ENCODE data around the gene DLG5.

The DLG5 gene

DNA sequence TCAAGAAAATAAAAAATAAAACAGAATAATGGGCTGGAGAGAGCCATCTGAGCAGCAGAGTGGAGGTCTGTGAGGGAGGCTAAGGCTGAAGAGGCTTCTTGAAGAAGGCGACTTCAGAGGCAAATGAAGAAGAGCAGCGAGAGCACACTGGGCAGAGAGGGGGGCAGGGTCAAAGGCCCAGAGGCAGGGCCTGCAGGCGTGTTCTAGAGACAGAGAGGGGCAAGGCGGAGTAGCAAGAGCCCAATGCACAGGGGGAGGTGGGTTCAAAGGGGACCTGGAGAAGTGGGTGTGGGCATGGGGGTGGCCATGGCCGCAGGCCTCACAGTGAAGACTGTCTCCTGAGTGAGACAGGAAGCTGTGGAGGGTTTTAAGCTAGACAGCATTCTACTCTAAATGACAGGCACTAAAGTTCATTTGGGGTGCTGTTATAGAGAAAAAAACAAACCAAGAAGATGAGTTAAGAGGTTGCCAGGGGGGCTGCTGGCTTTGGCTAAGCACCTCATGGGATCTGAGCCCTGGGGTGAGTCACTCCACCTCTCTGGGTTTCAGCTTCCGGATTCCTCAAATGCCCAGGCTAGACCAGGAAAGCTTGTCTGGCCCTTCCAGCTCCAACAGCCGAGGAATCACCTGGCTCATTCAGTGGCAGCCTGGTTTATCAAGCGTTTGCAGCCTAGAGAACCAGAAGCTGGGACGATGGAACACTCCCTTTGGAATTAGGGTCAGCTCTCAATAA is 81.7 kb downstream of the DLG5 start:
- in situ Hi-C loops (cut with MboI; ENCODE audit: low sequenced_read_pairs), result no loop called here

DNA sequence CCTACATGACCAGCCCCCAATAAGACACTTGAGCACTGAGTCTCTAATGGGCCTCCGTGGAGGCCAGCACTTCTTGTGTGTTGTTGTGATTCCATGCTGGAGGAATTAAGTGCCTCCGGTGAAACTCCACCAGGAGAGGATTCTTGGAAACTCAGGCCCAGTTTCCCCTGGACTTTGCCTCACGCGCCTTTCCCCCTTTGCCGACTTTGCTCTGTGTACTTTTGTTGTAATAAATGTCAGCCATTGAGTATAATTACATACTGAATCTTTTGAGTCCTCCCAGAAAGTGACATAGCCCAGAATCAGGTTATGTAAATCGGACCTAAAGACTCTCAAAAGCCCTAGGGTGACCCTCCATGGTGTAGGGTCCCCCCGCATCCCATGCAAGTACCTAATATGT is 82.4 kb downstream of the DLG5 start:
- in situ Hi-C loops (cut with MboI; ENCODE audit: low sequenced_read_pairs), result no loop called here

DNA sequence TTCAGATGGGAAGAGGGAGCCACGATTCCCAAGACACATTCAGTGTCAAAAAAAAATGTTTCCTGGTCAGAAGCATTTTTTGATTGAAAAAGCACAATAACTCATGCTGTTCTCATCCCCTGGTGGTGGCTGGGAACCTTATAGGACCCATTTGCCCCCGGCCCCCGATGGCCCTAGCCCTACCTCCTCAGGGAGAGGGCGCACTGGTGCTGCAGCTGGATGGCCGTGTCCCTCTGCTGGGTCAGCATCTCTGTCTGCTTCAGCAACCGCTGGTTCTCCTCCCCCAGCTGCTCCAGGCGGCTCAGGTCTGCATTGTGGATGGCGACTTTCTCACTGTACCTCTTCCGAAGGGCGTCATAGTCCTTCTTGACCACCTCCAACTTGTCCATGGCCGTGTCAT is 83.3 kb downstream of the DLG5 start:
- in situ Hi-C loops (cut with MboI; ENCODE audit: low sequenced_read_pairs), result no loop called here

DNA sequence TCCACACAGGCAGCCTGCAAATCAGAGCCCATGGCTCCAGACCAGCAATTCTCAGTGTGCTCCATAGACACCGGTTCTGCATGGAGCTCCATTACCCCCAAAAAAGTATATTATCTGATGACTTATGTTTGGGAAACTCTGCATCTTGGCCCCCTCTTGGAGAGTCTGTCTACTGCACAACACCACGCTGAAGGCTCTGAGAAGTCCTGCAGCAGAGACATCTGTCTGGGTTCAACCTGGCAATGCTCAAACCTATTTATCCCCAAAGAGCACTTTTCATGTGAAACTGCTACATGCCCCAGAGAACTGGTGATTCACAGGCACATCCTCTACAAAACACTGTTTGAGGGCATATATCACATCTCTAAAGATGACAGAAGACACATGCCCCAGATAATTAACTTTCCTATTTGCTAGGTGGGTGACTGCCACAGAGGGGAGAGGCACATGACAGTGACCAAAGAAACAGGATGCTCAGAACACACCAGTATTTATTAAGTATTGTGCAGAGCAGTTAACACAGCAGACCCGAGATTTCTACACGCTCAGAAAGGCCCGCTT is 83.8 kb downstream of the DLG5 start:
- in situ Hi-C loops (cut with MboI; ENCODE audit: low sequenced_read_pairs), result no loop called here

DNA sequence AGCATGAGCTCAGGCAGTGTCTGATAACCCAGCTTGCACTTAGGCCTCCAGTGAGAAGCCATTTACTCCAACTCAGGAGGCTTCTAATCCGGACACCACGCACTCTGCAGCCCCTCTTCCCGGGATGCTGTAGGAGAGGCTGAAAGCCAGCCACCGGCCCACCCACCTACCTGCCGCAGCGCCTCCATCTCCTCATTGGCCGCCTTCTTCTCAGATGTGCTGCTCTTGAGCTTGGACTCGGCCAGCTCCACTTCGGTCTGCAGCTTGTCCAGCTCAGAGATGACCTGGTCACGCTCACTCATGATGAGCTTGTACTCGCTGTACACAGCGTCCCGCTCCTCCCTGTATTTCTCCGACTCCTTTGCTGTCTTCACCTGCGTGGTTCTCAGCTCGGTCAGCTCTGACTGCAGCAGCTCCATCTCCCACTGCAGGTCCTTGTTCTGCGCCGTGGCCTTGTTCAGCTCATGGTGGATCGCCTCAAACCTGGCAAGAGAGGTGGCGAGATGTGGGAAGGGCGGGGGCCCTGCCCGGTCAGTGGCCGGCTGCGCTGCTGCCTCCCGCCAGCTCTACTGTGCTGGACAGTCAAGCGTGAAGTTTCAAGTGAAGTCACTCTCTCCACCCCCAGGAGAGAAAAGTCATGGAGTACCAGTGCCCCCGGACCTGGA is 84.7 kb downstream of the DLG5 start:
- in situ Hi-C loops (cut with MboI; ENCODE audit: low sequenced_read_pairs), result no loop called here

DNA sequence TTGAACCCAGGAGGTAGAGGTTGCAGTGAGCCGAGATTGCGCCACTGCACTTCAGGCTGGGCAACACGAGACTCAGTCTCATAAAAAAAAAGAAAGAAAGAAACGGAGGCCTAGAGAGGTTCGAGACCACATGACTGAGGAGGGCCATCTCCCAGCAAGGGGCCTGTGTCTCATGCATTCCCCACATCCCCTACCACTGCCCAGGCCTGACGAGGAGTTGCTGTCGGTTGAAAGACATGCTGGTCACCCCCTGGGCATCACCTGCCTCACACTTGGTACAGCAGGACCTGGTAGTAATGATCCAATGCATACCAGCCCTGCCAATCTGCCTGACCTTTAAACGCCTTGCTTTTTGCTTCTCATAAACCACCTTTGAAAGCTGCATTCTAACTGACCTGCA is 85.9 kb downstream of the DLG5 start:
- in situ Hi-C loops (cut with MboI; ENCODE audit: low sequenced_read_pairs), result no loop called here

DNA sequence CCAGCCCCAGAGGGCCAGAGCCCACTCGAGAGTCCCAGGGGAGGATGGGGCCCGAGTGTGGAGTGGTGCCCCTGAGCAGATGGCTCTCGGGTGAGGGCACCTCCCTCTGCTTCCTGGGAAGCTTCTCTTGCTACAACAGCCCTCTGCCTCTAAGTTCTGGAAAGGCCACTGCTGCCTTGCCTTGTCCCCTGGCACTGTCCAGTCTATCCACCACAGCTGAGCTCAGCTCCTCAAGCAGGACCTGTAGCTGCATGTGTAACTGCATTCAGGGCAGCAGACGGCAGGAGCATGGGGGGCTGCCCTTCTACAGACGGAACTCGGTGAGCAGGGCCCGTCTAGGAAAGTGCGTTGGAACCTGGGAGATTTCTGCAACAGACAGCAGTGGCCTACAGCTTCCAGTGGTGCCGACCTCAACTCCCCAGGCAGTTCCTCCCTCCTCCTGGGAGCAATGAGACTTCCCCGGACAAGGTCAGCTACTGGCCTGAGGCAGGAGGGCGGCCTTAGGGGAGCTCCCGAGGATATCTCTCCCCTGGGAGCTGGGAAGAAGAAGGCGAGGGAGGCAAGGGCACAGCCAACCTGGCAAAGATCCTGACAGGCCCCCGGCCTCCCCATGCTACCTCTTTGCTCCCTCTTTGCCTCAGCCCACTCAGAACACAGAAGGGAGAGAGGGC is 88.5 kb downstream of the DLG5 start:
- in situ Hi-C loops (cut with MboI; ENCODE audit: low sequenced_read_pairs), result no loop called here

DNA sequence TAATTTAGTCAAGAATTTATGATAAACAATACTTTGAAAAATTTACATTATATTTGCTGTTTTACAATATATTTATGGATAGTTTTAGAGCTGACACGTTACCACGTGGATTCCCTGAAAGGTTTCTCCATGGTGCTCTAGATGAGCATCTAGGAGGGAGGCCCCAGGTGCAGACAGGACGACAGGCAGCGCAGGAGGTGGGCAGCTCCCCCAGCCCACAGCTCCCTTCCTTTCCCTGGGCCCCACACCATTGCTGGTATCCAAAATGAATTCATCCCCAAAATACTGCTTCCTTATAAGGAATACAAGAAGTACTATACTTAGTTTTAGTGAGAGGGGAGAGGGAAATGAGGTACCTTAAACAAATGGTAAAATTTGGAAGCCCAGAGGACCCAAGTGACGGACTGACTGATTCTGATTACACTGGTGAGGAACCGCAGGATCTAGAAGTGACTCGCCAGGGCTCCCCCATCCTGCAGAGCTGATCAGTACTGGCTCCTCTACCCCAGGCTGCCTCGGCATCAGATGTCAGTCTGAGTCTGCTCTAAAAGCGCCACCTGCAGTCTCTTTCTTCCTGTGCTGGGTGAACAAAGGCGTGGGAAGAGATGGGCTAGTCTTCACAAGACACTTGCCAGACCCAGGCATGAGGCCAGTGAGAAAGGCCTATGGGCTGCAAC is 89.2 kb downstream of the DLG5 start:
- in situ Hi-C loops (cut with MboI; ENCODE audit: low sequenced_read_pairs), result no loop called here

DNA sequence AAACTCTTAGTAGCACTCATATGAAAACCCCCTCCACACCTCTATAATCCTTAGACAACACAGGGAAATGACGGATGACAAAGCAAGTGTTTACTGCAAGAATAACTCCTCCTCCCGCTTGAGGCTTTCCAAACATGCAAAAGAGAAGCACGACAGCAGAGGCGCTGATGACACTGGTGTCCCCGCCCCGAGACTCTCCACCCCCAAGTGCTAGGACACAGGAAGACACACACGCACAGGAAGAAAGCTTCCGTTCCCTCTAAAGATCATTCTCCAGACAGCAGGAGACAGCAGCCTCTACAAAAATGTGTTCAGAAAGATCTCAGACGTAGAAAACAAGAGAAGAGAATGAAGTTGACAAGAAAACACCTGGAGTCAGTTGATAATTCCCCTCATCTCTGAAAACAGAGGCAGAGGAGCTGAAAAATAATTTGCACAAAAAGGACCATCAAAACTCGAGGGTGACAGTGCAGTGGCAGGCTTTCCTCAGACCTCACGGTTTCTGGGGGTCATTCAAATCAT is 90.2 kb downstream of the DLG5 start:
- in situ Hi-C loops (cut with MboI; ENCODE audit: low sequenced_read_pairs), result no loop called here

DNA sequence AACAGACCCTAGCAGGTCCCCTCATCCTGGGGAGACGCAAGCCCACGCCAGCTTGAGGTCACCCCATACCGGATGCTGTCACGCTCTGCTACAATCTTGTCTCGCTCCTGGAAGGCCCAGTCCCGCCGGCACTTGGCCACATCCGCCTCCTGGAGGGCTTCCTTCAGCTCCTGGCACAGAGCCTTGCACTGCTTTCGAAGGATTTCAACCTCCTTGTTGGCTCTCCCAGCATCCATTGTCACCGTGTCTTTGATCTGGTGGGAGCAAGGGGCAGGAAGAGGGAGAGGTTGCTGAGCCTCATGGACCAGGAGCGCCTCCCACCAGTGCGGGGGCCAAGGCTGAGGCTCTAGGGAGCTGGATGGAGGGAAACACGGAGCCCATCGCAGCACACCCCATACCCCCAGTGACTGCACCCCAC is 90.9 kb downstream of the DLG5 start:
- in situ Hi-C loops (cut with MboI; ENCODE audit: low sequenced_read_pairs), result no loop called here

DNA sequence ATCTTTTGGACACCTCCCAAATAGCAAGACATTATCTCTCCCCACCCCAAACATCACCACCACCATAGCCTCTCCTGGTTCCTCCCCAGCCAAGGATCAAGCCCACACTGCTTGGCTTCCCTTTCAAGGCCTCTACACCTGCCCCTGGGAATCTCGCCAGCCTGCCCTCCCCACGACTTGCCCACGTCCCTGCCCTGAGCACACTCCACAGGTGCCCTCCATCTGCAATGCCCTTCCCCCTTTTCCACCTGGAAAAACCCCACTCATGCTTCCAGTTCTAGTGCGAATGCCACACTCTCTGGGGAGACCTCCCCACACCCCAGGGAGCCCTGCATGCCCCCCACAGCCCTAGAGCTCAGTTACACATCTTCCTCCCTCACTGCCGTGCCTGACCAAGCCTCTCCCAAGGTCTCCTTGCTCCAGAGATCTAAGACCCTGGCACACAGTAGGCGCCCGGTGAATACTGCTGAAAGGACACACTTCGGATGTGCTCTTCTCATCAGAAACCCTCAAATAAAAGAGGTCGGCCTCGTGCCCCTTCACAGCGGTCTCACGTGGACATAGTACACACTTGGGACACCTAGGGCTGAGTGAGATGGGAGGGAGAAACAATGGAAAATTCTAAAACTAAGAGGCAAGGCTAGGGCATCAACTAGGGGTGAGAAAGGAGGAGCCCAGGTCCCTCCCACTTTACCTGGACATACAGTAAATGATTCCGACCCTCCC is 91.4 kb downstream of the DLG5 start:
- in situ Hi-C loops (cut with MboI; ENCODE audit: low sequenced_read_pairs), result no loop called here

DNA sequence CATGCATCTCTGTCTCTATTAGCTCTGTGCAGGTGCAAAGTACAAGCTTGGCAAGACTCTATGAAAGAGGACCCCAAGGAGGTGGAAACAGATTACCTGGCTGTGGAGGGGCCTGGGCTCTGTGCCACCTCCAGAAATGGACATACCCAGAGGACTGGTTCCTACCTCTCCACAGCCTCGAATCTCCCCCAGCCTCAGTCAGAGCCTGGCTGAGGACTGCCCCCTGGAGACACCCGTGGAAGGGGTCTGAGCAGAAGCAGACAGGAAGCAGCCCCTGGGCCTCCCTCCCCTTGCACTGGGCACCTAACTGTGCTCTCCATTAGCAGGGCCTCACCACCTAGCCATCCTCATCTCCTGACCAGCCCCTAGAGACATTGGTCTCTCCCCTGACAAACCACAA is 92.0 kb downstream of the DLG5 start:
- in situ Hi-C loops (cut with MboI; ENCODE audit: low sequenced_read_pairs), result no loop called here

DNA sequence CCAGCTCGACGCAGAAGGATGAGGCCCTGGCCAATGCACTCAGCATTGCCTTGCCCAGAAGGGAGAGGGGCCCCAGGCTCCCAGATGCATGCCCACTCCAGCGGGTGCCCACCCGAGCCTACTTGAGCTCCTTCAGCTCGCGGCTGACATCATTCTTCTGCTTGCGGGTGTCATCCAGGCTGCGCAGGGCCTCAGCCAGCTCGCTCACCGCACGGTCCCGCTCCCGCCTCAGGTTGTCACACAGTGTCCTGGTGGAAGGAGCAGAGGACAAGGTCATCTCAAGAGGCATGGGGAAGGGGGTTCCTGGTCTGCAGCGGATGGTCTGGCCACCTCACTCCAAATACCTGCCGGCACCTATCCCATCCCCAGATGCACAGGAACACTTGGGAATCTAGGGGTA is 92.8 kb downstream of the DLG5 start:
- in situ Hi-C loops (cut with MboI; ENCODE audit: low sequenced_read_pairs), result no loop called here

DNA sequence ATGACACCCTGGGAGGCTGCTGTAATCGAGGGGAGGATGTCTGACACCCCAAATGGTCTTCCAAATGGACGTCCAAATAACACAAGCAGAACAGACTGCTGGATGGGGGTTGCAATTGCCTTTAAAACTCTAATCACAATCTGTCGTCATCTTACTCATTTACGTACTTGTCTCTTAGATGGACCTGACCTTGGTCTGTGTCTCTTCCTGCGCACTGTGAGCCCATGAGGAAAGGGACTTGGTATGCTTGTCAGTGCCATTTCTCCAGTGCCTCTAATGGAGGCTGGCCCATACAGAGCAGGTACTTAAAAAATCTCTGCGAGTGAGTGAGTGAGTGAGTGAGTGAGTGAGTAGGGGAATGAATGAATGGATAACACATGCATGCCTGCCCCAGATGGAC is 93.3 kb downstream of the DLG5 start:
- in situ Hi-C loops (cut with MboI; ENCODE audit: low sequenced_read_pairs), result no loop called here

DNA sequence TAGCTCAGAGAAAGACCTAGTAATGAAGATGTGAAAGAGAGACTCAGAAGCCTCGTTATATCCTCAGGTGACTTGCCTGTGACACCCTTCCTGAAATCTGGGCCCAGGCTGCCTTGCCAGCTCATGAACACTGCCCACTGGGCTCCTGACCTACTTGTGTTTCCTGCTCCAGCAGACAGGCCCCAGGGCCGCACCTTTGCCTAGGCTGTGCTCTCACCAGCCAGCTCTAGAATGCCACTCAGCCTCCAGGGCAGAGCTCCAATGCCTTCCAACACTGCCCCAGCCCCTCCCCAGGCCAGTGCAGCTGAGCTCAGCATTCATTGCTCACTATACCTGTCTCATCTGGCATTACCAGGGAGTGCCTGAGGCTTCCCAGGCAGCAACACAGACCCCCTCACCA is 94.3 kb downstream of the DLG5 start:
- in situ Hi-C loops (cut with MboI; ENCODE audit: low sequenced_read_pairs), result no loop called here

DNA sequence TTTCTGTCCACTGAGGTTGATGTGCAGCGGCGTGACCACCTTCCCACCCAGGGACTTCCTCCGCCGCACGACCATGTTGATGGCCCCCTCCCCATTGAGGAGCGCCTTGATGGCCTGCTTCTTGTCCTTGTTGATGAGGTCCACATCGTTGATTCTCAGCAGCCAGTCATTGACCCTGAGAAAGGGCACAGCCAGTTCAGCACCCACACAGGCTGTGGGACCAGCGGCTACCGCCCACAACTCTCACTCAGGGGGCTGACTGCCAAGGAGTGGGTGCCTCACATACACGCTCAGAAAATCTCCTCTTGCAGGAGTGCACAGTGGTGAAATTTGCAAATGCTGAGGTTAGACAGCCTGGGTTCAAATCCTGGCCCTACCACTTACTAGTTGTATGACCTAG is 97.2 kb downstream of the DLG5 start:
- in situ Hi-C loops (cut with MboI; ENCODE audit: low sequenced_read_pairs), result no loop called here

DNA sequence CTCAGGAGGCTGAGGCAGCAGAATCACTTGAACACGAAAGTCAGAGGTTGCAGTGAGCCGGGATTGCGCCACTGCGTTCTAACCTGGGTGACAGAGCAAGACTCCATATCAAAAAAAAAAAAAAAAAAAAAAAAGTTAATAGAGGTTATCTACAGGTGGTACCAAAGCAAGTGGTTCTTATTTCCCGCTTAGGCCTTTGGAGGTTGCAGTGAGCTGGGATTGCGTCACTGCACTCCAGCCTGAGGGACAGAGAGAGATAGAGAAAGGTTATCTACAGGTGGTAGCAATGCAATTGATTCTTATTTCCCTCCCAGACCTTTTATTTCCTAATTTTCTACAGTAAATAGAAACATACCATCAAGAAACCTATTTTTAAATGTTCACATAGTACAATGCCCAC is 98.2 kb downstream of the DLG5 start:
- in situ Hi-C loops (cut with MboI; ENCODE audit: low sequenced_read_pairs), result no loop called here

DNA sequence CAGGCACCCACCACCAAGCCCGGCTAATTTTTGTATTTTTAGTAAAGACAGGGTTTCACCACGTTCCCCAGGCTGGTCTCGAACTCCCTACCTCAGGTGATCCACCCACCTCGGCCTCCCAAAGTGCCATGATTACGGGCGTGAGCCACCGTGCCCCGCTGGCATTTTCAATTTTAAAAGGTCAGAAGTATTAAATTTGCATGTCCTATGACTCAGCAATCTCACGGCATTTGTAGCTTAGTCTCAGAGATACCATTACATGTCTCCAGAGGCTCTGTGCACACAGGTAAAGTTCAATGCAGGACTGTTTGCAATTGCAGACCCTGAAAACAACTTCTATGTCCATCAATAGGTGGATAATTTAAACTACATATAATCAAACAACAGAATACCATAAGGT is 99.2 kb downstream of the DLG5 start:
- in situ Hi-C loops (cut with MboI; ENCODE audit: low sequenced_read_pairs), result no loop called here

DNA sequence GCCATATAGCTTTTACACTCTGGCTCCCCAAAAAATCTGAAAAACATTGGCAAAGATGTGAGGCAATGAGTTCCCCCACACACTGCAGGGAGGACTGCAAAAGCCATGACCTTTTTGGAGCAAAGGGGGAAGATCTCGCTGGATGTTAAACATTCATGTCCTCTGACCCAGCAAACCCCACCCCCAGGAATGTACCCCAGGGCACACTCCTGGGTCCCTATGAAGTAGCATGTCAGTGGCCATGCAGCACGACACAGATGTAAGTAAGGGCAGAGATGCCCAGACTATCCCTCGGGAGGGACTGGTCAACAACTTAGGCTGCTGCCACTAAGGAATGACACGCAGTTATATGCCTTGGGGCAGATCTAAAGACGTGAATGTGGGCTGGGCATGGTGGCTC is 100.6 kb downstream of the DLG5 start:
- in situ Hi-C loops (cut with MboI; ENCODE audit: low sequenced_read_pairs), result no loop called here

DNA sequence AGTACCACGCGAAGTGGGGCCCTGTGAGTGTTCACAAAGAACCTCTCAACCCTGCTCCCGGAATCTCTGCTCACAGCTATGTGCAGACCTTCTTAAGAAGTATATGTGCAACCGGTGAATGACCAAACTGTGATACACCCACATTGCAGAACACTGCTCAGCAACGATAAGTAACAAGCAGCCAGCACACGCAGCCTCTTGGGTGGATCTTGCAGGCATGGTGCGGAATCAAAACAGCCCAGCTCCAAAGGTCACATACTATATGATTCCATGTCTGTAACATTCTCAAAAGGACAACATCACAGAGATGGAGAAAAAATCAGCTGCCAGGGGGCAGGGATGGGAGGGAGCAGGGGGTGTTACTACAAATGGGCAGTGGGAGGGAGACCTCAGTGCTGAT is 101.6 kb downstream of the DLG5 start:
- in situ Hi-C loops (cut with MboI; ENCODE audit: low sequenced_read_pairs), result no loop called here

Data from HL-60/S4 (cell line).